ENCODE data around the gene BCL7C. TPM values are rescaled to one million over a fixed set of nuclear protein-coding genes. Genes with fewer than 3 reads are reported as not detected.

BCL7C gene
- total and polyA plus RNA-seq, 2 of the 13 experiments (the other 11 are each of a cell fraction or from before 2014, with no cell fraction given): 17.7 to 33.8 TPM

- 0 out of 2 replicates have a peak, but pooled peaks have one; percentile 37 for TF ChIP-seq POGZ (CRISPR knock-in tag; IDR thresholded peaks at IDR 0.05)
- no peak for TF ChIP-seq MAZ (IDR thresholded peaks at IDR 0.05; ENCODE audit: borderline replicate concordance, low read depth, low read length)
- TF ChIP-seq MAZ (CRISPR knock-in tag; IDR thresholded peaks at IDR 0.05; ENCODE audit: low read depth): no peak
- no peak for TF ChIP-seq DBP (CRISPR knock-in tag; IDR thresholded peaks at IDR 0.05; ENCODE audit: not compliant biosample characterization)
- no peak for TF ChIP-seq MAFG (CRISPR knock-in tag; IDR thresholded peaks at IDR 0.05)
- TF ChIP-seq SCMH1 (CRISPR knock-in tag; IDR thresholded peaks at IDR 0.05; ENCODE audit: borderline replicate concordance): no peak
- no peak for TF ChIP-seq ZNF567 (CRISPR knock-in tag; IDR thresholded peaks at IDR 0.05; ENCODE audit: borderline replicate concordance)
- TF ChIP-seq ZNF256 (CRISPR knock-in tag; conservative IDR thresholded peaks at IDR 0.05): no peak
- TF ChIP-seq ZNF329 (CRISPR knock-in tag; IDR thresholded peaks at IDR 0.05; ENCODE audit: low read depth): no peak
- no peak for TF ChIP-seq KDM4B (CRISPR knock-in tag; IDR thresholded peaks at IDR 0.05)
- TF ChIP-seq HHEX (CRISPR knock-in tag; IDR thresholded peaks at IDR 0.05): no peak
- TF ChIP-seq ZNF503 (CRISPR knock-in tag; IDR thresholded peaks at IDR 0.05): no peak
- TF ChIP-seq HNF1B (CRISPR knock-in tag; IDR thresholded peaks at IDR 0.05): no peak
- TF ChIP-seq TGIF2 (CRISPR knock-in tag; IDR thresholded peaks at IDR 0.05): no peak
- TF ChIP-seq SMARCE1 (IDR thresholded peaks at IDR 0.05; ENCODE audit: borderline replicate concordance): no peak
- no peak for TF ChIP-seq ZNF513 (CRISPR knock-in tag; conservative IDR thresholded peaks at IDR 0.05)
- no peak for TF ChIP-seq ZC3H4 (CRISPR knock-in tag; IDR thresholded peaks at IDR 0.05; ENCODE audit: borderline replicate concordance)
- no peak for TF ChIP-seq ZNF512B (CRISPR knock-in tag; IDR thresholded peaks at IDR 0.05; ENCODE audit: borderline replicate concordance)
- no peak for TF ChIP-seq ZNF557 (CRISPR knock-in tag; IDR thresholded peaks at IDR 0.05)
- no peak for TF ChIP-seq SIN3B (IDR thresholded peaks at IDR 0.05; ENCODE audit: low read length)
- no peak for TF ChIP-seq ZIK1 (CRISPR knock-in tag; IDR thresholded peaks at IDR 0.05; ENCODE audit: borderline replicate concordance, low read depth)
- TF ChIP-seq SOX5 (CRISPR knock-in tag; IDR thresholded peaks at IDR 0.05; ENCODE audit: borderline replicate concordance): no peak
- TF ChIP-seq MBD4 (IDR thresholded peaks at IDR 0.05; ENCODE audit: borderline replicate concordance, low read length): no peak
- TF ChIP-seq ZNF644 (CRISPR knock-in tag; IDR thresholded peaks at IDR 0.05; ENCODE audit: low read depth): no peak
Measured at GRCh38 chr16:30900588-30900987, 6.7 kb upstream of the BCL7C start (continued).

Data from HepG2 (cell line).